ENCODE results near the gene DIPK2B. TPM values are rescaled to one million over a fixed set of nuclear protein-coding genes. Genes with fewer than 3 reads are reported as not detected.

The DIPK2B gene
- polyA plus RNA-seq, 1 experiment: not detected

- Histone ChIP-seq H3K4me3 (ENCODE audit: low read depth, low read length) (peak overlapping the region; percentile 49), H3K27me3 (ENCODE audit: control insufficient read depth, insufficient read depth, low read length) (no peaks in the 10 kb centered on the region), H3K36me3 (ENCODE audit: control insufficient read depth, insufficient read depth, low read length) (no peaks in the 10 kb centered on the region)
- ChIA-PET CTCF (interaction anchor here (0.6 to 2.8 kb wide), 11 partner anchors 11 to 984 kb away, joined by 3 to 23 read pairs (median 3); partner anchors contain the start of gene DIPK2B), POLR2A (no interaction called here)
- no peak for TF ChIP-seq CTCF (IDR thresholded peaks at IDR 0.05; ENCODE audit: insufficient read depth, low read depth, low read length)
- DNase-seq (ENCODE audit: low read depth): no peak
Measured at GRCh38 chrX:45187731-45188130, 12.9 kb downstream of the DIPK2B start.

GRCh38 chrX:45186643-45187026 is 14.0 kb downstream of the DIPK2B start:
- Histone ChIP-seq H3K4me3 (ENCODE audit: low read depth, low read length) (no peak overlapping the region), H3K36me3 (ENCODE audit: control insufficient read depth, insufficient read depth, low read length) (no peaks in the 10 kb centered on the region), H3K27me3 (ENCODE audit: control insufficient read depth, insufficient read depth, low read length) (no peaks in the 10 kb centered on the region)
- no peak for TF ChIP-seq CTCF (IDR thresholded peaks at IDR 0.05; ENCODE audit: insufficient read depth, low read depth, low read length)
- POLR2A ChIA-PET: no interaction called here
- CTCF ChIA-PET: interaction anchor here (0.6 to 2.8 kb wide), 8 partner anchors 8 to 886 kb away, joined by 3 to 23 read pairs (median 4); partner anchors contain the start of gene DIPK2B
- DNase-seq (ENCODE audit: low read depth): no peak

GRCh38 chrX:45184211-45184610 is 16.5 kb downstream of the DIPK2B start:
- no peak for TF ChIP-seq CTCF (IDR thresholded peaks at IDR 0.05; ENCODE audit: insufficient read depth, low read depth, low read length)
- CTCF ChIA-PET: no interaction called here
- H3K4me3 ChIP-seq (ENCODE audit: low read depth, low read length): no peak overlapping the region
- H3K27me3 ChIP-seq (ENCODE audit: control insufficient read depth, insufficient read depth, low read length): no peaks in the 10 kb centered on the region
- no peak for DNase-seq (ENCODE audit: low read depth)
- POLR2A ChIA-PET: no interaction called here
- no peaks in the 10 kb centered on the region for H3K36me3 ChIP-seq (ENCODE audit: control insufficient read depth, insufficient read depth, low read length)

DNA sequence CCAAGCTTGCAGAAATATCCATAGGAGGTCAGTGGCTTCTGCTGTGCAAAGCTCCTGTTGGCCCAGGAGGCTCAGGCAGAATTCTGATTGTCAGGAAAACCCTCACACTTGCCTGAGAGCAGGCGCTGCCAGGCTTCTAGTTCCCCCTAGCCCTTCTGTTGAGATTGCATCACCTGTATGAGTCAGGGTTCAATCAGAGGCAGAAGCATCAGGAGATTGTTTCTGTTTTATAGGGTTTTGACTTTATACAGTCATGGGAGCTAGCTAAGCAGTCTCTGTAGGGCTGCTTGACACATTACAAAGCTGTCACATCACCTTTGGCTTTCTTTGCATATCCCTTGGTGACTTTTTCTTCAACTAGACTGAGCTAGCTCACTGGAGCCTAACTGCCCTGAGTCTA is 27.8 kb downstream of the DIPK2B start:
- no peaks in the 10 kb centered on the region for H3K36me3 ChIP-seq (ENCODE audit: control insufficient read depth, insufficient read depth, low read length)
- CTCF ChIA-PET: interaction anchor here (2.0 kb wide), 1 partner anchor 14 kb away, joined by 10 read pairs; no protein-coding TSS in a partner anchor
- H3K4me3 ChIP-seq (ENCODE audit: low read depth, low read length): no peak overlapping the region
- no peak for DNase-seq (ENCODE audit: low read depth)
- no peaks in the 10 kb centered on the region for H3K27me3 ChIP-seq (ENCODE audit: control insufficient read depth, insufficient read depth, low read length)
- POLR2A ChIA-PET: no interaction called here
- no peak for TF ChIP-seq CTCF (IDR thresholded peaks at IDR 0.05; ENCODE audit: insufficient read depth, low read depth, low read length)

- CTCF ChIA-PET: interaction anchor here (0.6 kb wide), 2 partner anchors 15 to 20 kb away, joined by 3 read pairs; no protein-coding TSS in a partner anchor
Measured at GRCh38 chrX:45166781-45167180, 33.9 kb downstream of the DIPK2B start.

More at GRCh38 chrX:45166781-45167180, 33.9 kb downstream of the DIPK2B start:
- Histone ChIP-seq H3K4me3 (ENCODE audit: low read depth, low read length) (no peak overlapping the region), H3K27me3 (ENCODE audit: control insufficient read depth, insufficient read depth, low read length) (no peaks in the 10 kb centered on the region), H3K36me3 (ENCODE audit: control insufficient read depth, insufficient read depth, low read length) (no peaks in the 10 kb centered on the region)
- POLR2A ChIA-PET: no interaction called here
- DNase-seq (ENCODE audit: low read depth): no peak
- no peak for TF ChIP-seq CTCF (IDR thresholded peaks at IDR 0.05; ENCODE audit: insufficient read depth, low read depth, low read length)

All from BJ (cell line).